ES-I3 (cell line): ENCODE results near the gene LSM10.

Source experiments
- H3K36me3 ChIP-seq: 2 replicates; pipeline ENCODE4 v1.6.1; 2013; ENCODE audit warnings: mild to moderate bottlenecking, low read length, control low read depth, moderate library complexity; ENCODE audit not compliant: insufficient read depth
- H3K4me1 ChIP-seq: 2 replicates; pipeline ENCODE4 v1.6.1; 2013; ENCODE audit warnings: mild to moderate bottlenecking, control low read depth, low read length; ENCODE audit not compliant: insufficient read depth
- H3K9ac ChIP-seq: 2 replicates; pipeline ENCODE4 v1.6.1; 2013; ENCODE audit warnings: low read depth, mild to moderate bottlenecking, low read length, moderate library complexity
- H3K9me3 ChIP-seq: 2 replicates; pipeline ENCODE4 v1.6.1; 2013; ENCODE audit warnings: mild to moderate bottlenecking, low read length, moderate library complexity; ENCODE audit not compliant: control insufficient read depth, insufficient read depth

The LSM10 gene

GRCh38 chr1:36397378-36398230 is at the start of gene LSM10:
Gene LSM10 (minus strand): TSS chr1:36397908. CDS start chr1:36394129, 3,779 bp downstream.
- H3K4me1 ChIP-seq: no peaks in the 10 kb centered on the region
- peaks cover 9% of the 10 kb centered on the region for H3K36me3 ChIP-seq
- H3K9me3 ChIP-seq: no peaks in the 10 kb centered on the region
- peak within 1 kb of the TSS; percentile 83 for H3K9ac ChIP-seq

GRCh38 chr1:36447450-36447849 is 49.7 kb upstream of the LSM10 start:
- Histone ChIP-seq H3K4me1 (peaks cover 8% of the 10 kb centered on the region), H3K36me3 (no peaks in the 10 kb centered on the region), H3K9me3 (no peaks in the 10 kb centered on the region), H3K9ac (no peak overlapping the region)

GRCh38 chr1:36446746-36447145 is 49.0 kb upstream of the LSM10 start:
- no peaks in the 10 kb centered on the region for H3K9me3 ChIP-seq
- peaks cover 8% of the 10 kb centered on the region for H3K4me1 ChIP-seq
- H3K9ac ChIP-seq: no peak overlapping the region
- no peaks in the 10 kb centered on the region for H3K36me3 ChIP-seq

DNA sequence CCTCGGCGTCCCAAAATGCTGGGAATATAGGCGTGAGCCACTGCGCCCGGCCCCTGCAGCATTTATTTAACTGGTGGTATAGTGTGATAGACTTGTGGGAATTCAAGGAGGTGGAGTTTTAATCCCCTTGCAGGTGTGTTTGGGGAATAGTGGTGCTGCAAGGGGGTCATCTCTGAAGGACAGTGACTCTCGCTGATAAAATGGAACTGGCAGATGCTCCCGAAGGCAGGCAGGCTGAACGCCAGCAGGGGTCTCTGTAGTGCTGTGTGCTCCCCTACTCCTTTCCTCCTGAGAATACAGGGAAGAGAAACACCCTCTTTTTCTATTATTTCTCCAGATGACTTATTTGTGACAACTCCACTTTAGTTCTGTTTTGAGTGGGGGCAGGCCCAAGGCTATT is 48.6 kb upstream of the LSM10 start:
- Histone ChIP-seq H3K9ac (no peak overlapping the region), H3K36me3 (no peaks in the 10 kb centered on the region), H3K4me1 (peaks cover 8% of the 10 kb centered on the region), H3K9me3 (no peaks in the 10 kb centered on the region)

DNA sequence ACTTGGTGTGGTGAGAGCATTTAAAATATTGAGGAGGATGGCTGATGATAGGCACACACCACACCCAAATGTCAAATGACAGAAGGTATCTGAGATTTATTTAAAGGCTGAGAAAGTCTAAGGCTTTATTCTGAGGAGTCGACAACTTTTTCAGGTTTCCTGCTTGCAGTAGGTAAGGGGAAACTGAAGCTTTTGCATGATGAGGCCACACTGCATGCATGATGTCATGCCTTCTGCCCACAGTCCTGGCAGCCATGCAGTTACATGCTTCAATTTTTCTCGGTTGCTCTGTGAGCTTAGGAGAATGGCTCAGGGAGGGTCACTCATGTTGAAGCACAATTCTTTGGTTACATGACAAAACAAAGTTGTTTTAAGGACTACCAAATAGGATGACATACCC is 45.6 kb upstream of the LSM10 start:
- no peak overlapping the region for H3K9ac ChIP-seq
- H3K36me3 ChIP-seq: no peaks in the 10 kb centered on the region
- no peaks in the 10 kb centered on the region for H3K9me3 ChIP-seq
- H3K4me1 ChIP-seq: peaks cover 21% of the 10 kb centered on the region

DNA sequence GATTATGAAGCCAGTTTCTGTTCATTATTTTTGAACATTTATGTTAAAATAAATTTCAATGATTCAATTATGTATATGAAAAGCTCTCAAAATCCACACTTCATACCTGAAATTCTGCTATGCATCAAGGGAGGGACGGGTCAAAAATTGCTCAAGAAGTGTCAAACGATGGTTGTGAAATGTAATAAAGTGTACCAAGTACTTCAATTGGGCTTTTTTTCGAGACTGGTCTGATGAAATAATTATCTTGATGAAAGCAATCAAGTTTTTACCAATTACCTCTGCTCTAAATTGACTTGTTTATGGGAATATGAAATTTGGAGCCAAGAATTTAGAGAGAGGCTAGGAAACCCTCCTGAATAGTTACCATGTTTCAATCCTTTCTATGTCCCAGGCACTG is 44.6 kb upstream of the LSM10 start:
- peak overlapping the region; percentile 23; the same call in 1 of the 2 replicates for H3K9ac ChIP-seq
- H3K4me1 ChIP-seq: peaks cover 21% of the 10 kb centered on the region
- no peaks in the 10 kb centered on the region for H3K9me3 ChIP-seq
- H3K36me3 ChIP-seq: no peaks in the 10 kb centered on the region

- H3K4me1 ChIP-seq: peaks cover 13% of the 10 kb centered on the region
- H3K36me3 ChIP-seq: no peaks in the 10 kb centered on the region
- no peaks in the 10 kb centered on the region for H3K9me3 ChIP-seq
- H3K9ac ChIP-seq: peak overlapping the region; percentile 22; the same call in 1 of the 2 replicates
Measured at GRCh38 chr1:36440646-36441045, 42.9 kb upstream of the LSM10 start.

DNA sequence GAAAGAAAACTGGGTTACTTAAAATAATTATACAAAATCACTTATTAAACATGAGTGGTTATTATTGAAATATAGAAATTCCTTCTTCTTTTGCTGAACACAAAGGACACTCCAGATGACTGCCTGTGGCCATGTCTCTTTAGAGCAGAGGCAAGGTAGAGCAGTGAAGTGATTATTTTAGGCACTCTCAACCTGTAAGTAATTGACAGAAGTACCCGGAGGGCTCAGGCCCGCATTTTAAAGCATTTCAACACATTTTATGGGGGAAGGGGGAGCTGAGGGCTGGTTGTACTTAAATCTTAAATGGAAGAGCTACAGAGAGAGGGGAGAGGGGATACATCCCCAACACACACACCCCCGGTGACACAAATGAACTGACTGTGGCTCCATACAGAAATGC is 42.3 kb upstream of the LSM10 start:
- Histone ChIP-seq H3K9me3 (no peaks in the 10 kb centered on the region), H3K4me1 (peaks cover 13% of the 10 kb centered on the region), H3K9ac (no peak overlapping the region), H3K36me3 (no peaks in the 10 kb centered on the region)

- H3K36me3 ChIP-seq: no peaks in the 10 kb centered on the region
- peaks cover 13% of the 10 kb centered on the region for H3K4me1 ChIP-seq
- H3K9me3 ChIP-seq: no peaks in the 10 kb centered on the region
- no peak overlapping the region for H3K9ac ChIP-seq
Measured at GRCh38 chr1:36438715-36439114, 41.0 kb upstream of the LSM10 start.

GRCh38 chr1:36436821-36437220 is 39.1 kb upstream of the LSM10 start:
- Histone ChIP-seq H3K4me1 (peaks cover 13% of the 10 kb centered on the region), H3K9ac (no peak overlapping the region), H3K9me3 (no peaks in the 10 kb centered on the region), H3K36me3 (no peaks in the 10 kb centered on the region)

- H3K36me3 ChIP-seq: no peaks in the 10 kb centered on the region
- no peaks in the 10 kb centered on the region for H3K9me3 ChIP-seq
- no peaks in the 10 kb centered on the region for H3K4me1 ChIP-seq
- H3K9ac ChIP-seq: no peak overlapping the region
Measured at GRCh38 chr1:36433102-36433501, 35.4 kb upstream of the LSM10 start.

DNA sequence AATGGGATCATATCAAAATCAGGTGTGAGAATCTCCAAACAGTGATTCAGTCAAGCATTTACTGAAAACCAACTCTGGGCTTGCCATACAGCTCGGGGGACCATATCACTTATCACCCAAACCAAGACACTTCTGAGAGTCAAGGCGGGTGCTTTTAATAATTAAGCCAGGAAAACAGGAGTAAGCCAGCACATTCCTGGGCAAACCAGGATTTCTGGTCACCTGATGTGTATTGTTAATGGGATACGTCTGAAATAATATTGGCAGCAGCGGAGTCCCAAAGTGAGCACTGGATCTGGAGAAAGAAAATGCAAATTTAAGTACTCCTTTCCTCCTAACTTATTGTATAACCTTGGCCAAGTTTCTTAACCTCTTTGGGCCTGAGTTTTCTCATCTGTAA is 34.9 kb upstream of the LSM10 start:
- Histone ChIP-seq H3K9me3 (no peaks in the 10 kb centered on the region), H3K4me1 (no peaks in the 10 kb centered on the region), H3K36me3 (no peaks in the 10 kb centered on the region), H3K9ac (no peak overlapping the region)

DNA sequence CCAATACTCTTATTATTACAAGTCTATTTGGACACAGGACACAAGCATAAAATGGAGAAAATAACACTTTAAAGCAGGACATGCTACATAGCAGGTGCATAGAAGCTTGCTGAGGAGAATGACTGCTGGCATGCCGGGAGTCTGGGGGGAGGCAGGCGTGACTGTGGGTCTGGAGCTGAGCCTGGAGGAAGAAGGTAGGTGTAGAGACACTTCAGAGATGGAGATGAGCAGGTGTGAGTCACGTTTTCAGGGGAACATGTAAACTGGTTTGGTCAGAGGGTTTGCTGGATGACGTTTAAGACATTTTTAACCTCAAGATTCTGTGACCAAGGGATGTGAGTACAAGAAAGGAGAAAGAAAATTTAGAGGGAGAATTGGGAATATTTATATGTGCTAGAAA is 28.1 kb upstream of the LSM10 start:
- Histone ChIP-seq H3K9ac (no peak overlapping the region), H3K9me3 (no peaks in the 10 kb centered on the region), H3K36me3 (no peaks in the 10 kb centered on the region), H3K4me1 (no peaks in the 10 kb centered on the region)

GRCh38 chr1:36421649-36422048 is 23.9 kb upstream of the LSM10 start:
- no peak overlapping the region for H3K9ac ChIP-seq
- H3K36me3 ChIP-seq: no peaks in the 10 kb centered on the region
- peaks cover 4% of the 10 kb centered on the region; the same call in 1 of the 2 replicates for H3K4me1 ChIP-seq
- H3K9me3 ChIP-seq: no peaks in the 10 kb centered on the region

- H3K9ac ChIP-seq: no peak overlapping the region
- peaks cover 4% of the 10 kb centered on the region; the same call in 1 of the 2 replicates for H3K4me1 ChIP-seq
- H3K36me3 ChIP-seq: no peaks in the 10 kb centered on the region
- no peaks in the 10 kb centered on the region for H3K9me3 ChIP-seq
Measured at GRCh38 chr1:36420836-36421317, 23.2 kb upstream of the LSM10 start.
